NOMO-1 treated with dmso at 0.1 percent for 144 hours (cell line): ENCODE data around the gene CEP85.
"Not testable (repeated sequence)": the region's sequence is repeated elsewhere in the genome, so short reads cannot be mapped to it uniquely, and the experiment has no call there.

Experiments
- DNase-seq: peaks from one replicate; lab custom pipeline; 2025; ENCODE audit not compliant: unreplicated experiment; lab: John Stamatoyannopoulos, UW

The CEP85 gene

DNA sequence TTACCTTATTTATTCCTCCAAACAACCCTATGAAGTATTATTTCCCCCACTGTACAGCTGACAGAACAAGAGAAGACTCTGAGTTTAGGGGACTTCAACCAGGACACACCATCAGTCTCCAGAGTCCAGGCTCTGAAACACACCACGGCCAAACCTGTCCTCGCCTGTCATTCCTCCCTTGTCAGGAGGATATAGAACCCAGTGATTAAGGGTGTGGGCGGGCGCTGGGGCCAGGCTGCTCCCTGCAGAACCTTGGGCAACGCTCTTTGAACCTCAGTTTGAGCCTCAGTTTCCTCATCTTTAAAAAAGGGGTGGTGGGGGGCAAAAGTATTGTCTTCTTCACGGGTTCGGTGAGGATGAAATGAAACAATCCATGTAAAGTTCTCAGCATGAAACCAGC is 9.4 kb upstream of the CEP85 start:
- DNase-seq = no peak

DNA sequence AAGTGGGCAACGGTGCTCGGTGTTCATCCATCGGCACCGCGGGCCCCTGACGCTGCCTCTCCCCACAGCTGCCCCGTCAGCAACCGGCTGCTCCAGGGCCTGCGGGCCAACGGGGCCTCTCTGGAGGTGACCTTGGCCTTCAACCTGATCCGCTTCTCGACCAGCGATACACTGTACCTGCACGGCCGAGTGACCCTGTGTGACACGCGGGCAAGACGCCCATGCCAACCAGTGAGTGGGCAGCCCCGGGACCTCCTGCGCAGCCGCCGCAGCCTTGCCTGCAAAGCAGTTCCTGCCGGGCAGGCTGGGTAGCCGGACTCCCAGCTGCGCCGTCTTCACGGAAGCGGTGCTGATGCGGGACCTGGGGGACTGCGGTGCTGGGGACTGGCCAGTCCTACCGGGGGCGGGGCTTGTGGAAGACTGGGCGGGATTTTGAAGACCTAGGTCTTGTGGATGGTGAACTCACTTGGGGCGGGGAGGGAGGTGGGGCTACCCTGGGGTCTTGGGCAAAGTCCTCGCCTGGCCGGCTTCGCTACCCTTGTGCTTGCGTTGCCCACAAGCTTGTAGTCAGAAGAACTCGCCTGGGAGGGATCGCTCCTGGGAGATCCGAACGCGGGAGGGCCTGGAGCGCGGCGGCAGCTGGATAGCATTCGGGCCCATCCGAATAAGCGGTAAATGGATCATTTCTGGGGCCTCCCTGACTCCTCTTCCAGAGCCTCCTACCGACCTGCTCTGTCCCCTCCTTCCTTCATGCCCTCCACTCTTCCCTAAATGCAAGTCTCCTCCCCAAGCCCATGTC is 8.8 kb upstream of the CEP85 start:
- DNase-seq = no peak

GRCh38 chr1:26230682-26231081 is 3.3 kb upstream of the CEP85 start:
- DNase-seq = not testable (repeated sequence)

DNA sequence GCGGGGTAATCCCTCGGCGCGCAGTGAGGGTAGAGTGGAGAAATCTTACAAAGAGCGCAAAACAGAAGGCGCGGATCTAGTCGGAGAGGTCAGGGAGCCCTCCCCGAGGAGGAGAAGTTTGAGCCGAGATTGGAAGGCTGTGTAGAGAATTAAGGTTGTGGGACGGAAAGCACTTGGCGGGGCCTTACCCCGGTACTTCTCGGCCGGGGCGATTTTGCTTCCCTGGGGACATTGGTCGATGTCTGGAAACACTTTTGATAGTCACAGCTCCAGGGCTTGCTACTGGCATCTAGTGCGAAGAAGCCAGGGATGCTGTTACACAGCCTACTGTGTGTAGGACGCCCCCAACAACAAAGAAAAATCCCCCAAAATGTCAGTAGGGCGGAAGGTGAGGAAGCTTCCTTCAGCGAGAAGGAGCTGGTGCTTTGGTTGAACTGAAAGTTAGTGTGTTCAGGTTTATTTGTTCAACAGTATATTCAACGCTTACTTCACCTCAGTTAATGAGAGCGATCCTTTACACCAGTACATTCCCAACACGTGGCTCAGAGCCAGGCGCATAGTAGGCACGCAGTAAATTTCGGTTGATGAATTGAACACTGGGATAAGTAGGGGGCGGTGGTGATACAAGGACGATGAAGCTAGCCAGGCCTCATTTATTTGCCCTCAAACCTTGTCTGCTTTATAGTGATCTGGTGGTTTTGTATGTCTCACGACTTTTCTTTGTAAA is 807 bp downstream of the CEP85 start:
- DNase-seq = no peak

GRCh38 chr1:26237230-26237966 is 3.4 kb downstream of the CEP85 start:
- no peak for DNase-seq

DNA sequence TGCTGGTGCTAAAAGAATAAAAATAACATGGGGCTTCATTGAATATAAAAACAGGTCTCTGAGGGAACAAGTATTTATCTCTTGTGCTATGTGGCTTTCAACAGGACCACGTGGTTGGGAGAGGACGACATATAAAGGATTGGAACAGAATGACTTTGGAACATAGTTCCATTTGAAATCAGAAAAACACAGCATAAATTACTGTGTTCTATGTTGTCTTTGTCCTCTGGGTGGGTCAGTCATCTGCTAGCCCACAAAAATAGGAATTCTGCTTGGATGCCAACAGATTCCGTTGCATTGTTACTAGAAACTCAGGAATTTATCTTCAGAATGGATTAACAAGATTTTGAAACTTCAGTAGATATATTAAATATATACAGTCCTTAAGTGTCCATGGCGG is 5.9 kb downstream of the CEP85 start:
- no peak for DNase-seq

GRCh38 chr1:26252718-26253117 is 18.7 kb downstream of the CEP85 start:
- no peak for DNase-seq

GRCh38 chr1:26254404-26254803 is 20.4 kb downstream of the CEP85 start:
- DNase-seq = no peak

- DNase-seq = no peak
Observed at GRCh38 chr1:26257222-26257621, 23.2 kb downstream of the CEP85 start.

GRCh38 chr1:26259005-26259404 is 25.0 kb downstream of the CEP85 start:
- DNase-seq = no peak

DNA sequence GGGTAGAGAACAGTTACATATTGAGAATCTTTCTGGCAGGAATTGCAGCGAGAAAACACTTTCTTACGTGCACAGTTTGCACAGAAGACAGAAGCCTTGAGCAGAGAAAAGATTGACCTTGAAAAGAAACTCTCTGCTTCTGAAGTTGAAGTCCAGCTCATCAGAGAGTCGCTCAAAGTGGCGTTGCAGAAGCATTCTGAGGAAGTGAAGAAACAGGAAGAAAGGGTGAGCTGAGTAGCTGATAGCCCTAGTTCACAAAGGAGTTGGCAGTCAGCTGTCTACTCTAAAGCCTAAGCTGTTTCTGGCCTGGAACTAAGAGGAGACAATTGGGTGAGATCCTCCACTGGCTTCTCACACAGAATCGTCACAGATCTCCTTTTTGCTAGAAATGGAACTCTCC is 25.6 kb downstream of the CEP85 start:
- DNase-seq = peak; percentile 84

- no peak for DNase-seq
Observed at GRCh38 chr1:26263212-26263611, 29.2 kb downstream of the CEP85 start.

- DNase-seq = no peak
Observed at GRCh38 chr1:26265405-26265804, 31.4 kb downstream of the CEP85 start.

GRCh38 chr1:26268290-26269197 is 34.5 kb downstream of the CEP85 start:
- DNase-seq = no peak

DNA sequence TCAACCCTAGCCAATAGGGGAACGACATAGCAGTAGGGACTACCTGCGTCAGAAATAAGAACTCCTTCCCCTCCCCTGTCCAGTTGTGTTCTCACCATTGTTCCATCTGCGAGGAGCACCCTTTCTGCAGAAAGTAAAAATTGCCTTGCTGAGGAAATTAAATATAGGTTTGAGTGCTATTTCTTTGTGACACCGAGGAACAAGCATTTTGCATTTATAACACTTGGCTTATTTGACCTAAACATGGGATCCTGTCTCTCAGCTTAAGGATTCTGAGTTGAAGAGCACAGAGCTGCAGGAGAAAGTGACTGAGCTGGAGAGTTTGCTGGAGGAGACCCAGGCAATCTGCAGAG is 35.2 kb downstream of the CEP85 start:
- no peak for DNase-seq

DNA sequence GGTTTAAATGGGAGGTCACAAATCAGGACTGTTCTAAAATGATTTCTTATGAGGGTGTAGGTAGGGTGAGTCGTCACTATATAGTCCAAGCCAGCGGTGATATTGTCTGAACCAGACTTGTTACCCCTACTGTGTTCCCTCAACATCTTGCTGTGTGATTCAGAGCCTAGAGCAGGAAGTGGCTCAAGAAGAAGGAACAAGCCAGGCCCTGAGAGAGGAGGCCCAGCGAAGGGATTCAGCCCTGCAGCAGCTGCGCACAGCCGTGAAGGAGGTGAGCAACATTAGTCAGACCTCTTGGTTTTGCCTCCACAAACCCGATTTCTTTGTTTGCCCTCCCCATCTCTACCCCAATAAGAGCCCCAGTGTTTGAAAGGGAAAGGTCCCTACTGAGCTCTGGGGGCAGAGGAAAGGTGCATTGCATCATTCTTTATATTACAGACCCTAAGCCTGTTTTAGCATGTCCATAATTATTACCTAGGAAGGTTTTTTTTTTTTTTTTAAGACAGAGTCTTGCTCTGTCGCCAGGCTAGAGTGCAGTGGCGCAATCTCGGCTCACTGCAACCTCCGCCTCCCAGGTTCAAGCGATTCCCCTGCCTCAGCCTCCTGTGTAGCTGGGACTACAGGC is 40.9 kb downstream of the CEP85 start:
- DNase-seq = peak; percentile 81

- DNase-seq = peak; percentile 68
Observed at GRCh38 chr1:26275580-26276431, 41.8 kb downstream of the CEP85 start.

GRCh38 chr1:26276432-26276838 is 42.4 kb downstream of the CEP85 start:
- peak; percentile 86 for DNase-seq

DNA sequence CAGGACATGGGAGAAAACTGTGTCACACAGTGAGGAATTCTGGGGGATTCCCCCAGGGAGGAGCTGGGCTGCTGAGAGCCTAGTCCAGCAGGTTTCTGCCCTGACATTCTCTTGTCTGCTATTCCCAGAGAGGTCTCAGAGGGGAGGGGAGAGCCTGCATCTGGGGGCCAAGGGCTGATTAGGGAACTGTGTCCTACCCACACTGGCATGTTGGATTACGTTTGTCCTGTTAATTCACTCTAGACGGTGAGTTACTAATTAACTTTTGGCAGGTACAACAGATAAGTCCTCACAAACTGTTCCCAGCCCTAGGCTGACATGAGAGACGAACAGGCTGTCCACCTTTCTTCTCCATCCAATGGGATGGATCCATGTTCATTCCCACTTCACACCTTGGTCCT is 43.3 kb downstream of the CEP85 start:
- DNase-seq = no peak

DNA sequence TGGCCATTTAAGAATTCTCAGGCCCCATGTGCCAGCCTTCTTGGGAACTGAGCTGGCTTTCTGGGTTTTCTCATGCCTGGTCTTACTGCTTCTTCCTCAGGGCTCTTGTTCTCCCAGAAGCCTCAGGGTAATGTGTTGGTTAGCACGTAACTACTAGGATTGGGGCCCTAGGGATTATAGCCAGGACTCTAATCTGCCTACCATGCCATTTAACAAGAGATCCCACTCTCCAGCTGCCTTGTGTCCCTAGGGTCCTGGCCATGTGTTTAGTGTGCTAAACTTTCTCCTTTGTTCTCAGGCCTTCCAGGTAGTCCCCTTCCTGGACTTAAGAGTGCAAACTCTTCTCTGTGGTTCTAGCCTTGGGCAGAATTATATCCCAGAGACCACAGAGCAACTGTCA is 43.7 kb downstream of the CEP85 start:
- DNase-seq = no peak
